Effector memory CD8-positive, alpha-beta T cell (primary cell): ENCODE results near the gene AXIN1.

Experiments
- ATAC-seq: fragments of 150-1000 bp; cut with Tn5 transposase; replicated peaks from 2 replicates; pipeline ENCODE4 v1.10.0; 2021; ENCODE audit warnings: mild to moderate bottlenecking, moderate library complexity
- DNase-seq, 3 experiments: peaks; one replicate each; pipeline ENCODE4 v3.0.0; 2021
- H3K27ac Mint-ChIP-seq, 2 donors: one replicate each; pipeline ENCODE4 v1.8.0; 2022; ENCODE audit warnings: mild to moderate bottlenecking in 2 of 2, mixed read lengths in 2 of 2, moderate library complexity in 2 of 2
- H3K27me3 Mint-ChIP-seq, 2 donors: one replicate each; pipeline ENCODE4 v1.8.0; 2022; ENCODE audit warnings: mixed read lengths in 2 of 2
- H3K36me3 Mint-ChIP-seq: one replicate; pipeline ENCODE4 v1.8.0; 2022; ENCODE audit warnings: mild to moderate bottlenecking, moderate library complexity, mixed read lengths; ENCODE audit not compliant: insufficient read depth
- H3K4me1 Mint-ChIP-seq, 2 donors: one replicate each; pipeline ENCODE4 v1.8.0; 2022; ENCODE audit warnings: low read depth in 2 of 2, mixed read lengths in 2 of 2
- H3K4me3 Mint-ChIP-seq, 2 donors: one replicate each; pipeline ENCODE4 v1.8.0; 2022; ENCODE audit warnings: mild to moderate bottlenecking in 2 of 2, mixed read lengths in 2 of 2, moderate library complexity in 2 of 2
- H3K9me3 Mint-ChIP-seq, 2 donors: one replicate each; pipeline ENCODE4 v1.8.0; 2022; ENCODE audit warnings: mixed read lengths in 2 of 2

The AXIN1 gene

DNA sequence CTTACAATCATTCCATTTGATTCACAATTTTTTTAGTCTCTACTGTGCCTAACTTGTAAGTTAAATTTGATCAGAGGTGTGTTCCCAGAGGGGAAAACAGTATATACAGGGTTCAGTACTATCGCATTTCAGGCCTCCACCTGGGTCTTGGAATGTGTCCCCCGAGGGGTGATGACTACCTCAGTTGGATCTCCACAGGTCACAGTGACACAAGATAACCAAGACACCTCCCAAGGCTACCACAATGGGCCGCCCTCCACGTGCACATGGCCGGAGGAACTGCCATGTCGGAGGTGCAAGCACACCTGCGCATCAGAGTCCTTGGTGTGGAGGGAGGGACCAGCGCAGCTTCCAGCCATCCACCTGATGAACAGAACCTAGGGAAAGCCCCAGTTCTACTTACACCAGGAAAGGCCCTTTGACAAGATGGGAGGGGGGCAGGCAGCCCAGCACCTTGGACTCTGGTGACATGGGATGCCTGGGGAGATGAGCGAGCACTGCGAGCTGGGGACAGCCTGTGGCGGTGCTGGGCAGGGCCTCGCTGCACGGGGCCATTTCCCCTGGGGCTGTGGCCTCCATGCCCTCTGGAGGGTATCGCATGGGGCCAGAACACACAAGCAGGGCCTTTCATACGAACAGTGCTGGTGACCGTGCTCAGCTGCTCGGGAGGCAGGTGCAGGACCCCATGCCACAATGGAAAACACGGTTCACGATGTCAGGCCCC lies 35.6 kb downstream of the AXIN1 start:
- peak overlapping the region in 1 of 2 donors; percentile 75 for H3K27ac Mint-ChIP-seq
- H3K4me1 Mint-ChIP-seq: peaks cover 38% of the 10 kb centered on the region in 2 donors
- peaks cover 40% of the 10 kb centered on the region for H3K36me3 Mint-ChIP-seq
- no peak overlapping the region for H3K4me3 Mint-ChIP-seq
- H3K27me3 Mint-ChIP-seq: no peaks in the 10 kb centered on the region
- ATAC-seq: no peak
- no peaks in the 10 kb centered on the region for H3K9me3 Mint-ChIP-seq
- no peak for DNase-seq

DNA sequence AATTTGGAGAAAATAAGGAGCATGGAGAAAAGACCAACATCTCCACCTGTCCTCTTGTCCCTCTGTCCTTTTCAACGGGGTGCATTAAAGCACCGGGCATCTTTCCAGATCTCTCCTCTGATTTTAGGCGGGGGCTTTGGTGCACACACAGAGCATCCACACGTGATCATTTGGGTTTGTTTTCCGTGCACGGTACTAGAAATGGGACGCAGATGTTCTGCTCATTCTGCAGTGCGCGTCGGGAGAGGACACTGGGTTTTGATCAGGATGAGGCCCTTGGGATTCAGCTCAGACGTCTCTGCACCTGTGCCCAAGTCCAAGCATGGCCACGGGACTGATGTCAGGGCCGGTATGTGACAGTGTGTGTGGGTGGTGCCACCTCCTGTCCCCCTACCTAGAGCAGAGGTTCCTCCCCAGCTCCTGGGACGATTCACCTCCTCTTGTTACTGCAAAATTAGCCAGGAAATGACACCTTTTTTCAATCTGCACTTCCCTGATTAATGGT lies 37.7 kb downstream of the AXIN1 start:
- Mint-ChIP-seq H3K27me3 (no peaks in the 10 kb centered on the region), H3K4me3 (peak overlapping the region in 1 of 2 donors; percentile 43), H3K36me3 (peaks cover 52% of the 10 kb centered on the region), H3K27ac (peak overlapping the region in 1 of 2 donors; percentile 60), H3K9me3 (no peaks in the 10 kb centered on the region), H3K4me1 (peaks cover 35 to 41% of the 10 kb centered on the region in 2 donors)
- DNase-seq: no peak
- ATAC-seq: no peak

DNA sequence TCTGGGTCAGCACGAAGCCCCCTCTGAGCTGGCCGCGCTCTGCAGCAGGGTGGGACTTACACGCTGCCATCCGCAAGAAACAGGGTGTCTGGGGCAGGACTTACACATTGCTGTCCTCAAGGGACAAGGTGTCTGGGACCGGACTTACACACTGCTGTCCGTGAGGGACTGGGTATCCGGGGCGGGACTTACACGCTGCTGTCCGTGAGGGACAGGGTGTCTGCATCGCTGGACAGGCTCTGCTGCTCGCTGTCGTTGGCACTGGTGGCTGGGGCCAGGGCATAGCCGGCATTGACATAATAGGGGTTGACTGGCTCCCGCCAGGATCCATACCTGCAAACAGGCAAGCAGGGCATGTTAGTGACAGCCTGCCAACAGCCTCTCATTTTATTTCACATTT lies 38.2 kb downstream of the AXIN1 start:
- Mint-ChIP-seq H3K9me3 (no peaks in the 10 kb centered on the region), H3K4me1 (peaks cover 36 to 38% of the 10 kb centered on the region in 2 donors), H3K4me3 (no peak overlapping the region), H3K36me3 (peaks cover 53% of the 10 kb centered on the region), H3K27ac (peak overlapping the region in 1 of 2 donors; percentile 60), H3K27me3 (no peaks in the 10 kb centered on the region)
- DNase-seq: no peak
- ATAC-seq: no peak

DNA sequence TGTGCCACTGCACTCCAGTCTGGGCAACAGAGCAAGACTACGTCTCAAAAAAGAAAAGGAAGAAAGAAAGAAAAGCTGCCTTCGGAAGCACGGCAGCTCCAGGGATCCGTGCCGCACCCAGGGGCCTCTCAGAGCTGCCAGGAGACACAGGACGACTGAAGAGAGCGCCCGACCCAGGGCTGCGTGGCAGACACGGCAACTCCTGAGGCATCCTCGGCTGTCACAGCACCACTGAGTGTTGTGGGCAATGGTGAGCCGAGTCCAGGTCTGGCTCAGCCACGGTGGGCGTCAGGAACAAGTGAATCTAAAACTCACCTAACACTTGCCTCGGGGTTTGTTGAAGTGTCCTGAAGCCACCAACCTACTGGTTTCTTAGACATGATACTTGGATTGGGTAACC lies 40.8 kb downstream of the AXIN1 start:
- DNase-seq: no peak
- Mint-ChIP-seq H3K4me3 (peak overlapping the region in 1 of 2 donors; percentile 46), H3K9me3 (no peaks in the 10 kb centered on the region), H3K27me3 (no peaks in the 10 kb centered on the region), H3K4me1 (peaks cover 29 to 30% of the 10 kb centered on the region in 2 donors), H3K27ac (no peak overlapping the region), H3K36me3 (peaks cover 68% of the 10 kb centered on the region)
- ATAC-seq: no peak

DNA sequence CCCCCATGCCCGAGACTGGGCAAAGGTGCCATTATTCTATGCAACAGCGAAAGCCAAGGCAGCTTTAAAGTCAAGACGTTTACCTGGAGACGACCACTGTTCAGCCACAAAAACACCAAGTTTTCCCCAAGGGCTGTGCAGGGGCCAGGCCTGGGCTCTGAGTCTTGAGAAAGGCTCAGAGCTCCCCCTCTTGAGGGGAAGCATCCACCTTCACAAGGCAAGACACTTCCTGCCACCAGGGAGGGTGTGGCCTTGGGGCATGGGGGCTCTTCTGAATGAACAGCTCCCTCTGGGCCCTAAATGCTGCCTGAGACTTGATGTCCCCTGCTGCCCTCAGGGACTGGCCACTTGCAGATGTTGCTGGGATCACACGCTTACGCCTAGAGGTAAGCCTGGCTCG lies 43.0 kb downstream of the AXIN1 start:
- peak overlapping the region in 1 of 2 donors; percentile 31 for H3K4me3 Mint-ChIP-seq
- peak overlapping the region; percentile 0 to 80 for H3K27ac Mint-ChIP-seq
- no peak for DNase-seq
- H3K9me3 Mint-ChIP-seq: no peaks in the 10 kb centered on the region
- peaks cover 80% of the 10 kb centered on the region for H3K36me3 Mint-ChIP-seq
- peak; percentile 70 for ATAC-seq
- peaks cover 22 to 24% of the 10 kb centered on the region in 2 donors for H3K4me1 Mint-ChIP-seq
- H3K27me3 Mint-ChIP-seq: no peaks in the 10 kb centered on the region

DNA sequence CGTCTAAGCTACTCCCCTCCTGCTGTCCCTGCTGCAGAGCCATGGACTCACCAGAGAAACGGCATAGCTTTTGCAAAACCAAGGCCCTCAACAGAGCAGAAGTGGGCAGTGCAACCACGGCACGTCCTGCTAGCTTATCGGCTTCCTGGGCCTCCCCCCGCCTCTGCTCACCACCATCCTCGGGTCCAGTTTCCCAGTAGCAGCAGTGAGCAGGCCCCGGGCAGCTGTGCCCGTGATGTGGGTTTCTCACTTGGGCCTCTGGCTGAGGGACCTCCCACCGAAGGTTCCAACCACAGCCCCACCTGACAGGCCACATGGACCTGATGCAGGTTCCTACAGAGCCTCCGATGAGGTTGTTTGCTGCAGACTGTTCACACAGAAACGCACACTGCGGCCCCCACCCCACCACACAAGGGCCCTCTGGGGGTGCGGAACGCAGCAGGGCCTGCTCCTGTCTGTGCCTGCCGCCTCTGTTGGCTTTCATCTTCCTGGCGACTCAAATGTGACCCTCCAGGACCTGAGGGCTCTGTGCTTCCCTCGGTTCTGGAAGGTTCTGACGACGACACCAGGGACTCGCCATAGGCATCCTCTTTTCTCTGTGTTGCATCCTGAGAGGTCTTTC lies 44.7 kb downstream of the AXIN1 start:
- H3K4me1 Mint-ChIP-seq: peaks cover 20 to 25% of the 10 kb centered on the region in 2 donors
- DNase-seq: no peak
- ATAC-seq: peak; percentile 47
- no peaks in the 10 kb centered on the region for H3K9me3 Mint-ChIP-seq
- H3K4me3 Mint-ChIP-seq: peak overlapping the region in 1 of 2 donors; percentile 25
- peak overlapping the region in 1 of 2 donors; percentile 80 for H3K27ac Mint-ChIP-seq
- no peaks in the 10 kb centered on the region for H3K27me3 Mint-ChIP-seq
- H3K36me3 Mint-ChIP-seq: peaks cover 74% of the 10 kb centered on the region

DNA sequence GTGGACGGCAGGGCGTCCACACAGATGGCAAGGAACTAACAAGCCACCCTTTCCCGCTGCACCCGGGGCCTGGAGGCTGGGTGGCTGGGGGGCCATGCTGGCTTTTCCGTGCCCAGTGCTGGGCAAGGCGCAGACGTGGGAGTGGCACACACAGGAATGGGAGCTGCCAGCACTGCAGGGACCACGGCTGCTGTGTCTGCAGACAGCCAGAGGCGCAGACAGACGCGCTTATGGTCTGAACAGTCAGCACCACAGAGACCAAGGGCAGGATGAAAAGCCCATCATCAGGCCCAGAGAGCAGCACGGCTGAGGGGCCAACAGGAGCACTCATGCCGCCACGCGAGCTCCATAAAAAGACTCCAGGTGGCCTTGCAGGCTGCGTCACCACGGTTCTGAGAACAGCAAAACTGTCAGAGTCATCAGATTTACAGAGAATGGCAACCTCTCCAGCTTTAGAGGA lies 45.6 kb downstream of the AXIN1 start:
- ATAC-seq (no peak), DNase-seq (no peak)
- H3K4me3 Mint-ChIP-seq: no peak overlapping the region
- H3K27me3 Mint-ChIP-seq: no peaks in the 10 kb centered on the region
- peak overlapping the region; percentile 26 to 44 for H3K27ac Mint-ChIP-seq
- H3K4me1 Mint-ChIP-seq: peaks cover 20 to 25% of the 10 kb centered on the region in 2 donors
- H3K9me3 Mint-ChIP-seq: no peaks in the 10 kb centered on the region
- H3K36me3 Mint-ChIP-seq: peaks cover 73% of the 10 kb centered on the region

DNA sequence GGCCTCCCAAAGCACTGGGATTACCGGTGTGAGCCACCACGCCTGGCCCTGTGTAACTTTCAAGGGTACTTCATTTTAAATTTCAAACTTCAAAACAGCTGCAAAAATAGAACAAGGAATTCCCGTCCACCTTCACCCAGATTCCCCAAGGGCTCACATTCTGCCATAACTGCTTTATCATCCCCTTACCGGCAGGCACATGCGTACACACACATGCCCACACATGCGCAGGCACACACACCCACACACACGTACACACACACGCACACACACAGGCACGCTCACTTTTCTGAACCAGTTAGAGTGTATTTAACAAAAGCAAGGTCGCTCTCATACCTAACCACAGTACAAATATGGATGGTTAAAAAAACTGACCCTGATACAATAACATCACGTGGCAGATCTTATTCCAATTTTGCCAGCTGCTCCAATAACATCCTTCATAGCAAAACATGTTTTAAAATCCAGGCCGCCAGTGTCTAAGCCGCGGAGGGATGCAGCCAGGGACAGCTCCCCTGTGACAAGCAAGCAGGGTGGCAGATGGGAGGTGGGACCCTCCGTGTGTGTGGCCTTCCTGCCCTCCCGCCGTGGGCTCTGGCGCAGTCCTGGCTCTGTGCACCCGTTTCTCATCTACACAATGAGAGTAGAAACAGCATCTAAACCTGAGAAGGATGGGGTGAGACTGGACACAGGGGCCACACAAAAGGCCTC lies 46.5 kb downstream of the AXIN1 start:
- ATAC-seq: no peak
- H3K27ac Mint-ChIP-seq: peak overlapping the region; percentile 44
- H3K4me1 Mint-ChIP-seq: peaks cover 14 to 24% of the 10 kb centered on the region in 2 donors
- H3K27me3 Mint-ChIP-seq: no peaks in the 10 kb centered on the region
- H3K4me3 Mint-ChIP-seq: peak overlapping the region in 1 of 2 donors; percentile 36
- no peak for DNase-seq
- no peaks in the 10 kb centered on the region for H3K9me3 Mint-ChIP-seq
- H3K36me3 Mint-ChIP-seq: peaks cover 69% of the 10 kb centered on the region

DNA sequence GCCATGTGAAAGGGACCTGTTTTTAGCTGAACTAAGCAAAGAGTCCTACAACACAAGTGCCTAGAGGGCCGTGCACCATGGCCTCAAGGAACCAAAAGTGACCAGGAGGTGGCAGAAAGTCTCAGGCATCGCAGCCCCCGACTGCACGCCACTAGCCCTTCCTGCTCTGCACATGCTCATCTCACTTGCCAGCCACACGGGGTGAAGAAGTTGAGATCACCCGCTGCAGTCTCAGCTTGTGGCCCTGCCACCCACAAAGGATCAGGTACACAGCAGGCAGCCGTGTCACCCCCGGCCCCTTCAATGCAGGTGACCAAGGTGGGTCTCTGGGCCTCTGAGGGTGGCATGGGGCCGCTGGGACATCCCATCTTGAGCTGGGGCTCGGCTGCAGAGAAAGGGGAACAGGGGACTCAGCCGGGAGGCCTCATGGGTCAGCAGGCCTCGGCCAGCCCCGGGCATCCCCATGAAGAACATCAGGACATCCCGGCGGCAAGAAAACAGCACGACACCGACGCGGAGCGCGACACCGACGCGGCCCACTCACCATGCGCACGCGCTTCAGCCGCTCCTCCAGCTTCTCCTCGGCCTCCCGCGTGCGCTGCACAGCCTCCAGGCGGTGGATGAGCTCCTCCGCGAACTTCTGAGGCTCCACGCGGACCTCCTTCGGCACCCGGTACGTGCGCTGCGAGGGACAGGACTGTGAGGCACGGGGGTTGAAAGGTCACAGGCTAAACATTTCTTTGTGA lies 48.6 kb downstream of the AXIN1 start:
- peak overlapping the region in 1 of 2 donors; percentile 31 for H3K27ac Mint-ChIP-seq
- H3K4me3 Mint-ChIP-seq: no peak overlapping the region
- DNase-seq (no peak), ATAC-seq (no peak)
- H3K27me3 Mint-ChIP-seq: no peaks in the 10 kb centered on the region
- H3K36me3 Mint-ChIP-seq: peaks cover 72% of the 10 kb centered on the region
- no peaks in the 10 kb centered on the region for H3K9me3 Mint-ChIP-seq
- H3K4me1 Mint-ChIP-seq: peaks cover 9 to 16% of the 10 kb centered on the region in 2 donors

DNA sequence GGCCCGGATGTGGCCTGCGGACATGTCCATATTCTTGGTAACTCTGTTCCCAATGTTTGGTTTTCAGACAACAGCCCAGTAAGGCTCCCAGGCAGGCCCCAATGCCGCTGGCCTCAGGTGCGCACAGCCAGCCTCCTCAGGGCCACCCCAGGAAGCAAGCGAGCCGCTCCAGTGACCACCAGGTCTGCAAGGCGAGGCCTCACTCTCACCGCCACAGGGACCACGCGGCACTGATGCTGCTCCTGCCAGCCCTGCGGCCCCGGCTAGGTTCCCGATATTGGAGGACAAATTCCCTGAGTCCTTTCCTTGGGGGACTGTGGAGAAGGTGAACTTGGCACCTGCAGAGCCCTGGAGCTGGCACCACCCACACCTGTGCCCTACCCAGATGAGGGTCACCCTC lies 50.6 kb downstream of the AXIN1 start:
- Mint-ChIP-seq H3K36me3 (peaks cover 66% of the 10 kb centered on the region), H3K27ac (no peak overlapping the region), H3K4me1 (peaks cover 6 to 9% of the 10 kb centered on the region in 2 donors), H3K9me3 (no peaks in the 10 kb centered on the region), H3K4me3 (no peak overlapping the region), H3K27me3 (no peaks in the 10 kb centered on the region)
- ATAC-seq (no peak), DNase-seq (no peak)

DNA sequence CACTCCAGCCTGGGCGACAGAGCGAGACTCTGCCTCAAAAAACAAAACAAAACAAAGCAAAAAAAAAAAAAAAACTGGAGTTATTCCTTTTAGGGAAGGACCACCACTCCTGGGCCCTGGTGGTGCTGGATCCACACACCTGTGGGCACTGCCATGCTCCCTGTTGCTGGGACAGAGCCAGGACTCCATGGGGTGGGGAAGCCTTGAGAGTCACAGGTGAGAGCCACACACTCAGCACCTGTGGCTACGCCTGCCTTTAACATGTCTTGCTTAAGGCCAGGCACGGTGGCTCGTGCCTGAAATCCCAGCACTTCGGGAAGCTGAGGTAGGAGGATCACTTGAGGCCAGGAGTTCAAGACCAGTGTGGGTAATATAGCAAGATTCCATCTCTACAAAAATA lies 51.3 kb downstream of the AXIN1 start:
- ATAC-seq (no peak), DNase-seq (no peak)
- Mint-ChIP-seq H3K27me3 (no peaks in the 10 kb centered on the region), H3K27ac (peak overlapping the region in 1 of 2 donors; percentile 35), H3K4me3 (no peak overlapping the region), H3K4me1 (peaks cover 4% of the 10 kb centered on the region in 2 donors), H3K9me3 (no peaks in the 10 kb centered on the region), H3K36me3 (peaks cover 64% of the 10 kb centered on the region)

DNA sequence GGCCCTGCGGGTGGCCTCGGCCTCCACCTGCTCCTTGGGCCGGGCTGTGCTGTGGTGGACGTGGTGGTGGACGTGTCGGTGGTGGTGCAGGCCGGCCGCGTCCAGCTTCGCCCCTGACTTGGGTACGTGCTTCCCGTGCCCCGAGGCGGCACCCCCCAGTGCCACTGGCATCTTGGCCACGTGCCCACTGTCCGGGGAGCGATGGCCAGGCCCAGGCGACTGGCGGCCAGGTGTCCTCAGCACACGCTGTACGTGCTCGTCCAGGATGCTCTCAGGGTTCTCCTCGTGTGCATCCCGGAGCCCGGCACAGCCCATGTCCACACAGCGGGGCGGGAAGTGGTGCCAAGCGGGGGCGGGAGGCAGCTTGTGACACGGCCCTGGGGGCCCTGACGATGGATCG lies 54.7 kb downstream of the AXIN1 start:
- H3K9me3 Mint-ChIP-seq: no peaks in the 10 kb centered on the region
- H3K27me3 Mint-ChIP-seq: no peaks in the 10 kb centered on the region
- no peak for DNase-seq
- H3K27ac Mint-ChIP-seq: no peak overlapping the region
- no peak overlapping the region for H3K4me3 Mint-ChIP-seq
- no peaks in the 10 kb centered on the region for H3K4me1 Mint-ChIP-seq
- peaks cover 69% of the 10 kb centered on the region for H3K36me3 Mint-ChIP-seq
- ATAC-seq: no peak
